GM12878 (cell line): ENCODE measurements around the gene GABBR2. TPM values are rescaled to one million over a fixed set of nuclear protein-coding genes. Genes with fewer than 3 reads are reported as not detected.

Source experiments
- ATAC-seq: fragments of 200-7000 bp; cut with Tn5 transposase; 3 replicates; pipeline ENCODE4 v1.9.1; 2020; ENCODE audit warnings: mild to moderate bottlenecking, moderate library complexity
- BruUV-seq: library from RNA; stranded (reverse); fragments of 400-500 nt; replicated peaks from 2 replicates; lab custom pipeline; 2021; lab: Mats Ljungman, UMichigan
- CTCF ChIA-PET: fragments of 300-600 bp; sonication (Branson Sonifier 250); formaldehyde crosslinking; extraction: SDS; loops from one replicate; lab custom pipeline; 2021; ENCODE audit warnings: inconsistent platforms; lab: Yijun Ruan, JAX
- POLR2A ChIA-PET: fragments of 350-600 bp; formaldehyde crosslinking; extraction: SDS; loops from one replicate; lab custom pipeline; 2021; ENCODE audit warnings: inconsistent platforms; lab: Charles Lee
- RAD21 ChIA-PET: fragments of 300-600 bp; sonication (Branson Sonifier 250); formaldehyde crosslinking; loops from one replicate; lab custom pipeline; 2023; ENCODE audit warnings: antibody characterized with exemption; ENCODE audit not compliant: unreplicated experiment; lab: Charles Lee
- SMC1A ChIA-PET: fragments of 300-600 bp; sonication (Branson Sonifier 250); formaldehyde crosslinking; loops from one replicate; lab custom pipeline; 2023; ENCODE audit not compliant: unreplicated experiment, uncharacterized antibody; lab: Charles Lee
- DNase-seq: peaks from one replicate; pipeline ENCODE4 v3.0.0-alpha.2; 2011; ENCODE audit warnings: low read depth, low spot score
- FAIRE-seq: peaks from 3 replicates; lab custom pipeline; 2011; peaks lifted over from hg19 to GRCh38; lab: Jason Lieb, UNC
- H2AFZ ChIP-seq: 2 replicates; pipeline ENCODE4 v1.6.0; 2011; ENCODE audit warnings: low read depth, low read length, control low read depth; ENCODE audit not compliant: control insufficient read depth
- H3K27ac ChIP-seq: 2 replicates; pipeline ENCODE4 v1.5.1; 2011; ENCODE audit warnings: control low read depth; ENCODE audit not compliant: control insufficient read depth, insufficient read depth
- H3K27me3 ChIP-seq, 2 experiments: replicated peaks in 1 of 2; 2 replicates each; pipeline versions ENCODE4 v1.6.0 to v1.6.1; 2011; ENCODE audit warnings: low read length in 1 of 2; ENCODE audit not compliant: control insufficient read depth in 2 of 2, insufficient read depth in 2 of 2
- H3K36me3 ChIP-seq, 2 experiments: 2 replicates each; pipeline ENCODE4 v1.5.1; 2011; ENCODE audit warnings: low read length in 1 of 2; ENCODE audit not compliant: control insufficient read depth in 2 of 2, insufficient read depth in 2 of 2
- H3K4me1 ChIP-seq: 2 replicates; pipeline ENCODE4 v1.6.1; 2011; ENCODE audit warnings: mild to moderate bottlenecking, low read length, moderate library complexity, mixed read lengths; ENCODE audit not compliant: control insufficient read depth, insufficient read depth
- H3K4me2 ChIP-seq: 2 replicates; pipeline ENCODE4 v1.6.0; 2011; ENCODE audit warnings: control low read depth; ENCODE audit not compliant: control insufficient read depth, insufficient read depth
- H3K4me3 ChIP-seq: fragments of 200-600 bp; sonication (generic); 2 replicates; pipeline ENCODE4 v1.5.1; 2016
- H3K79me2 ChIP-seq: 2 replicates; pipeline ENCODE4 v1.6.0; 2011; ENCODE audit warnings: low read length; ENCODE audit not compliant: control insufficient read depth, insufficient read depth
- H3K9ac ChIP-seq: 2 replicates; pipeline ENCODE4 v1.8.0; 2011; ENCODE audit warnings: low read length, control low read depth, mixed read lengths; ENCODE audit not compliant: control insufficient read depth, insufficient read depth
- H3K9me3 ChIP-seq: replicated peaks from 3 replicates; pipeline ENCODE4 v1.5.1; 2011; ENCODE audit warnings: mild to moderate bottlenecking, low read length; ENCODE audit not compliant: control insufficient read depth, insufficient read depth
- H4K20me1 ChIP-seq: 2 replicates; pipeline ENCODE4 v1.6.0; 2011; ENCODE audit not compliant: control insufficient read depth, insufficient read depth
- BMI1 ChIP-seq: fragments of 450-650 bp; IDR thresholded peaks from 2 replicates; pipeline ENCODE4 v1.6.1; 2016; ENCODE audit warnings: mild to moderate bottlenecking, moderate library complexity, borderline replicate concordance
- BRCA1 ChIP-seq: IDR thresholded peaks from 2 replicates; pipeline ENCODE4 v1.6.1; 2011; ENCODE audit warnings: low read depth, low read length, improper control_type of control experiment
- ELK1 ChIP-seq: IDR thresholded peaks from 2 replicates; pipeline ENCODE4 v1.6.1; 2012; ENCODE audit warnings: low read depth, low read length, improper control_type of control experiment
- IKZF2 ChIP-seq, 2 experiments: fragments of 450-650 bp; IDR thresholded peaks; 2 replicates each; pipeline ENCODE4 v1.6.1; 2017; ENCODE audit warnings: mild to moderate bottlenecking in 2 of 2, moderate library complexity in 2 of 2
- JUND ChIP-seq: IDR thresholded peaks from 2 replicates; pipeline ENCODE4 v1.6.1; 2012; ENCODE audit warnings: low read depth, mild to moderate bottlenecking, low read length, improper control_type of control experiment, moderate library complexity
- LARP7 ChIP-seq: fragments of 450-650 bp; IDR thresholded peaks from 2 replicates; pipeline ENCODE4 v1.6.1; 2017; ENCODE audit warnings: mild to moderate bottlenecking
- MYB ChIP-seq: fragments of 150-350 bp; IDR thresholded peaks from 2 replicates; pipeline ENCODE4 v1.6.1; 2014; ENCODE audit warnings: mild to moderate bottlenecking, low read depth, low read length, borderline replicate concordance
- POU2F2 ChIP-seq: IDR thresholded peaks from 3 replicates; pipeline ENCODE4 v1.6.1; 2011; ENCODE audit warnings: low read depth, mild to moderate bottlenecking, low read length, borderline replicate concordance
- RAD51 ChIP-seq: fragments of 450-650 bp; IDR thresholded peaks from 2 replicates; pipeline ENCODE4 v1.6.1; 2016; ENCODE audit warnings: moderate library complexity, mild to moderate bottlenecking, inconsistent platforms
- SMAD5 ChIP-seq: IDR thresholded peaks from 2 replicates; pipeline ENCODE4 v1.6.1; 2016; ENCODE audit warnings: antibody characterized with exemption, low read depth
- SUPT20H ChIP-seq: IDR thresholded peaks from 2 replicates; pipeline ENCODE4 v1.6.1; 2011; ENCODE audit warnings: low read depth, mild to moderate bottlenecking, low read length, moderate library complexity, borderline replicate concordance; ENCODE audit not compliant: control insufficient read depth
- SUZ12 ChIP-seq: fragments of 200-600 bp; sonication (generic); IDR thresholded peaks from one replicate; pipeline ENCODE4 v1.6.1; 2018; ENCODE audit warnings: antibody characterized with exemption, mild to moderate bottlenecking; ENCODE audit not compliant: unreplicated experiment
- TAF1 ChIP-seq: IDR thresholded peaks from 2 replicates; pipeline ENCODE4 v1.6.1; 2011; ENCODE audit warnings: mild to moderate bottlenecking, low read depth, low read length, borderline replicate concordance
- TCF7 ChIP-seq: IDR thresholded peaks from 2 replicates; pipeline ENCODE4 v1.6.1; 2014; ENCODE audit warnings: antibody characterized with exemption, borderline replicate concordance
- YY1 ChIP-seq: IDR thresholded peaks from 2 replicates; pipeline ENCODE4 v1.6.1; 2011; ENCODE audit warnings: low read depth, mild to moderate bottlenecking, low read length
- WGBS: methylation state at CpG from one replicate; pipeline ENCODE4 v1.1.6; 2016; ENCODE audit warnings: low lambda C conversion rate; ENCODE audit not compliant: insufficient replicate concordance, insufficient coverage; ENCODE audit errors: missing lambda C conversion rate; 5-methylcytosine and 5-hydroxymethylcytosine counted together
- in situ Hi-C: fragments of 300-500 bp; cut with MboI; formaldehyde crosslinking; loops from 9 replicates; pipeline ENCODE4 v1.14.3; 2018; ENCODE audit warnings: mixed read lengths
- intact Hi-C: fragments of 100-400 bp; cut with micrococcal nuclease; formaldehyde crosslinking; loops from one replicate; pipeline ENCODE4 v1.14.2; 2022; ENCODE audit not compliant: unreplicated experiment
- polyA plus RNA-seq, 11 experiments: library from polyadenylated mRNA; depleted of rRNA in 4 of 11; unstranded in 6 of 11; stranded (reverse) in 5 of 11; fragments of >200 nt; fragmentation: Nextera tagmentation in 4 of 11; fragmentation: Illumina TruSeq in 1 of 11; extraction: Ambion mirVana in 4 of 11; extraction: Trizol in 1 of 11; gene quantifications; 1 replicate in 1 of 11; 2 replicates in 10 of 11; pipeline versions ENCODE4 v1.2.1 to v1.2.3, GENCODE V29; 2011 to 2016; ENCODE audit warnings: inconsistent platforms in 2 of 11, missing spikeins in 2 of 11, low read depth in 1 of 11
- total RNA-seq, 4 experiments: library from RNA; depleted of rRNA in 3 of 4; stranded (reverse); fragments of >200 nt in 3 of 4; fragmentation: Illumina TruSeq in 1 of 4; extraction: Trizol in 1 of 4; gene quantifications; 2 replicates each; pipeline versions ENCODE4 v1.2.1 to v1.2.3, GENCODE V29; 2013 to 2021
- TF ChIP-seq, protein P1 (sequence below): fragments of 450-650 bp; IDR thresholded peaks from 2 replicates; pipeline ENCODE4 v1.6.1; 2014; ENCODE audit warnings: mild to moderate bottlenecking

GABBR2 gene
- total and polyA plus RNA-seq, 10 of the 15 experiments (the other 5 are each of a cell fraction or from before 2014, with no cell fraction given) = 0.02 to 2.2 (median 0.06) TPM; not detected in 2

GRCh38 chr9:98740226-98740881, 31.6 kb upstream of the GABBR2 start (continued):
- TF ChIP-seq ELK1 = no peak

GRCh38 chr9:98738741-98739140, 30.0 kb upstream of the GABBR2 start:
- Histone ChIP-seq H3K4me2 (no peak overlapping the region), H3K27ac (no peak overlapping the region), H3K36me3 (no peaks in the 10 kb centered on the region), H3K79me2 (no peaks in the 10 kb centered on the region), H2AFZ (no peak overlapping the region), H3K27me3 (no peaks in the 10 kb centered on the region), H4K20me1 (no peaks in the 10 kb centered on the region; the same call in 1 of the 2 replicates), H3K9me3 (no peaks in the 10 kb centered on the region), H3K4me3 (no peak overlapping the region), H3K4me1 (no peaks in the 10 kb centered on the region), H3K9ac (no peak overlapping the region)
- no TSS peak for BruUV-seq
- intact Hi-C loops = no loop called here
- no peak for ATAC-seq
- TF ChIP-seq SMAD5 (no peak), TAF1 (no peak)
- DNase-seq = no peak
- in situ Hi-C loops = no loop called here
- no peak for FAIRE-seq
- 73% methylated on average over 3 of the region's 3 CpGs for WGBS
- SMC1A ChIA-PET = no interaction called here
- RAD21 ChIA-PET = no interaction called here
- POLR2A ChIA-PET = no interaction called here
- CTCF ChIA-PET = interaction anchor here (0.6 kb wide), 1 partner anchor 37 kb away, joined by 5 read pairs; no protein-coding TSS in a partner anchor

- SMC1A ChIA-PET = no interaction called here
- CTCF ChIA-PET = no interaction called here
- H3K36me3 ChIP-seq = no peaks in the 10 kb centered on the region
- intact Hi-C loops (no loop called here), in situ Hi-C loops (no loop called here)
- no peak overlapping the region for H3K27ac ChIP-seq
- no peaks in the 10 kb centered on the region for H3K9me3 ChIP-seq
- no peak for DNase-seq
- POLR2A ChIA-PET = no interaction called here
- no TSS peak for BruUV-seq
- no peaks in the 10 kb centered on the region for H3K4me1 ChIP-seq
- FAIRE-seq = no peak
- WGBS = 80% methylated on average over 12 of the region's 12 CpGs
- H3K4me3 ChIP-seq = no peak overlapping the region
- no peak overlapping the region for H3K9ac ChIP-seq
- RAD21 ChIA-PET = no interaction called here
- H2AFZ ChIP-seq = no peak overlapping the region
- no peaks in the 10 kb centered on the region for H4K20me1 ChIP-seq
- no peak for ATAC-seq
- H3K27me3 ChIP-seq = no peaks in the 10 kb centered on the region
- H3K4me2 ChIP-seq = no peak overlapping the region
- no peaks in the 10 kb centered on the region for H3K79me2 ChIP-seq
- TF ChIP-seq JUND = no peak
- TF ChIP-seq BMI1 = no peak
- TF ChIP-seq RAD51 = no peak
- TF ChIP-seq BRCA1 = no peak
- no peak for TF ChIP-seq TCF7
- TF ChIP-seq, protein P1, sequence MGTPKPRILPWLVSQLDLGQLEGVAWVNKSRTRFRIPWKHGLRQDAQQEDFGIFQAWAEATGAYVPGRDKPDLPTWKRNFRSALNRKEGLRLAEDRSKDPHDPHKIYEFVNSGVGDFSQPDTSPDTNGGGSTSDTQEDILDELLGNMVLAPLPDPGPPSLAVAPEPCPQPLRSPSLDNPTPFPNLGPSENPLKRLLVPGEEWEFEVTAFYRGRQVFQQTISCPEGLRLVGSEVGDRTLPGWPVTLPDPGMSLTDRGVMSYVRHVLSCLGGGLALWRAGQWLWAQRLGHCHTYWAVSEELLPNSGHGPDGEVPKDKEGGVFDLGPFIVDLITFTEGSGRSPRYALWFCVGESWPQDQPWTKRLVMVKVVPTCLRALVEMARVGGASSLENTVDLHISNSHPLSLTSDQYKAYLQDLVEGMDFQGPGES = no peak
- no peak for TF ChIP-seq MYB
- TF ChIP-seq YY1 = no peak
- no peak for TF ChIP-seq SUZ12
- TF ChIP-seq LARP7 = no peak
- no peak for TF ChIP-seq IKZF2 (IDR thresholded peaks at IDR 0.05)
- TF ChIP-seq POU2F2 = no peak
- no peak for TF ChIP-seq SUPT20H
Measured at GRCh38 chr9:98736226-98736625, 27.5 kb upstream of the GABBR2 start.
